Measurements from ENCODE around the gene R3HDM2.
"Not testable (repeated sequence)": the region's sequence is repeated elsewhere in the genome, so short reads cannot be mapped to it uniquely, and the experiment has no call there.

- TF ChIP-seq POLR2A, CTCF (IDR thresholded peaks at IDR 0.05): not testable (repeated sequence)
Observed at GRCh38 chr12:57276233-57276632, 154.6 kb downstream of the R3HDM2 start.
